NCI-H69 (cell line): Measurements from ENCODE around the gene THADA.
A peak's percentile ranks its signal among the peaks of the same experiment; 100 is the strongest.

Experiments
- DNase-seq: peaks from one replicate; lab custom pipeline; 2025; lab: John Stamatoyannopoulos, UW

Gene THADA

GRCh38 chr2:43239981-43240765 lies 355.7 kb downstream of the THADA start:
- no peak for DNase-seq

- DNase-seq = no peak
Measured at GRCh38 chr2:43238813-43239212, 357.0 kb downstream of the THADA start.

GRCh38 chr2:43238176-43238575 lies 357.7 kb downstream of the THADA start:
- DNase-seq = no peak

GRCh38 chr2:43233218-43234212 lies 362.3 kb downstream of the THADA start:
- no peak for DNase-seq

- DNase-seq = no peak
Measured at GRCh38 chr2:43230951-43231827, 364.6 kb downstream of the THADA start.

- DNase-seq = peak; percentile 32
Measured at GRCh38 chr2:43230351-43230885, 365.4 kb downstream of the THADA start.

- no peak for DNase-seq
Measured at GRCh38 chr2:43228756-43229659, 366.8 kb downstream of the THADA start.

GRCh38 chr2:43228321-43228751 lies 367.5 kb downstream of the THADA start:
- DNase-seq = no peak

- no peak for DNase-seq
Measured at GRCh38 chr2:43227830-43228281, 368.0 kb downstream of the THADA start.

GRCh38 chr2:43226955-43227829 lies 368.6 kb downstream of the THADA start:
- DNase-seq = peak; percentile 82

- DNase-seq = peak; percentile 96
Measured at GRCh38 chr2:43226558-43226954, 369.3 kb downstream of the THADA start, which contains the start of gene ZFP36L2. Gene ZFP36L2, minus strand, starts transcription at chr2:43226606. Its CDS starts 291 bp downstream, at chr2:43226315.

GRCh38 chr2:43225788-43226557 lies 369.9 kb downstream of the THADA start:
- peak; percentile 64 for DNase-seq

- DNase-seq = no peak
Measured at GRCh38 chr2:43225093-43225787, 370.6 kb downstream of the THADA start.

GRCh38 chr2:43224571-43225092 lies 371.2 kb downstream of the THADA start:
- no peak for DNase-seq

- no peak for DNase-seq
Measured at GRCh38 chr2:43224131-43224570, 371.7 kb downstream of the THADA start.

GRCh38 chr2:43223521-43224001 lies 372.3 kb downstream of the THADA start:
- DNase-seq = no peak
